WERI-Rb-1 (cell line): ENCODE data around the gene TDRD3.
"Not testable (repeated sequence)": the region's sequence is repeated elsewhere in the genome, so short reads cannot be mapped to it uniquely, and the experiment has no call there.

Experiments used
- DNase-seq: peaks from one replicate; pipeline ENCODE4 v3.0.0-alpha.2; 2020
- H3K27ac ChIP-seq: fragments of 250-450 bp; sonication (Bioruptor Pico); 2 replicates; pipeline ENCODE4 v1.5.1; 2020; ENCODE audit warnings: mild to moderate bottlenecking, moderate library complexity
- H3K27me3 ChIP-seq: fragments of 250-450 bp; sonication (Bioruptor Pico); 2 replicates; pipeline ENCODE4 v1.5.1; 2021; ENCODE audit warnings: mild to moderate bottlenecking, low read depth, moderate library complexity; ENCODE audit not compliant: insufficient read depth, severe bottlenecking
- H3K36me3 ChIP-seq: fragments of 250-450 bp; sonication (Bioruptor Pico); 2 replicates; pipeline ENCODE4 v1.5.1; 2020; ENCODE audit warnings: mild to moderate bottlenecking, moderate library complexity
- H3K4me3 ChIP-seq: 2 replicates; pipeline ENCODE4 v1.5.1; 2011; ENCODE audit warnings: low read depth, mild to moderate bottlenecking, control low read depth, low read length
- H3K9me3 ChIP-seq: fragments of 250-450 bp; sonication (Bioruptor Pico); 2 replicates; pipeline ENCODE4 v1.5.1; 2021; ENCODE audit warnings: mild to moderate bottlenecking, moderate library complexity; ENCODE audit not compliant: severe bottlenecking
- TF ChIP-seq, protein P1 (sequence below): IDR thresholded peaks from 2 replicates; pipeline ENCODE4 v1.5.1; 2011; ENCODE audit warnings: low read depth, mild to moderate bottlenecking, control low read depth, inconsistent platforms, low read length

The TDRD3 gene

DNA sequence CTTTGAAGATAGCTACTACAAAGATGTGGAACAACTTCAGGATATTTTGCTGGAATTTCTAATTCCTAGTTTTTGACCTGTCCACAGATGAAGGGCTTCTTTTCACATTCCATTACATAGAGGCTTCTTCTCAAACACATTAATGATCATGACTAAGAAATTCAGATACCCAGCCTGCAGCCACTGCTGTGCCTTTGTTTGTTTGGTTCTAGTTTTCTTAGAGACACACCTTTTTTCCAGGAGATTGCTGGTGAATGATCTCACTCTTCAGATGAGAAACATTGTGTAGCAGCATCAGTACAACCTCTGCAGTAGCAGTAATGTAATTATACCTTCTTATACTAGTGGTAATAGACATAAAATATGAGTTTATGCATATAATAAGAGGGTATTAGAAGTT, 5.0 kb downstream of the TDRD3 start:
- TF ChIP-seq, protein P1, sequence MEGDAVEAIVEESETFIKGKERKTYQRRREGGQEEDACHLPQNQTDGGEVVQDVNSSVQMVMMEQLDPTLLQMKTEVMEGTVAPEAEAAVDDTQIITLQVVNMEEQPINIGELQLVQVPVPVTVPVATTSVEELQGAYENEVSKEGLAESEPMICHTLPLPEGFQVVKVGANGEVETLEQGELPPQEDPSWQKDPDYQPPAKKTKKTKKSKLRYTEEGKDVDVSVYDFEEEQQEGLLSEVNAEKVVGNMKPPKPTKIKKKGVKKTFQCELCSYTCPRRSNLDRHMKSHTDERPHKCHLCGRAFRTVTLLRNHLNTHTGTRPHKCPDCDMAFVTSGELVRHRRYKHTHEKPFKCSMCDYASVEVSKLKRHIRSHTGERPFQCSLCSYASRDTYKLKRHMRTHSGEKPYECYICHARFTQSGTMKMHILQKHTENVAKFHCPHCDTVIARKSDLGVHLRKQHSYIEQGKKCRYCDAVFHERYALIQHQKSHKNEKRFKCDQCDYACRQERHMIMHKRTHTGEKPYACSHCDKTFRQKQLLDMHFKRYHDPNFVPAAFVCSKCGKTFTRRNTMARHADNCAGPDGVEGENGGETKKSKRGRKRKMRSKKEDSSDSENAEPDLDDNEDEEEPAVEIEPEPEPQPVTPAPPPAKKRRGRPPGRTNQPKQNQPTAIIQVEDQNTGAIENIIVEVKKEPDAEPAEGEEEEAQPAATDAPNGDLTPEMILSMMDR: no peak

GRCh38 chr13:60407095-60407494, 10.1 kb downstream of the TDRD3 start:
- H3K4me3 ChIP-seq: no peak overlapping the region
- no peak overlapping the region for H3K27ac ChIP-seq
- TF ChIP-seq, protein P1: no peak
- DNase-seq: no peak
- no peaks in the 10 kb centered on the region for H3K36me3 ChIP-seq
- H3K27me3 ChIP-seq: no peaks in the 10 kb centered on the region
- no peaks in the 10 kb centered on the region for H3K9me3 ChIP-seq

More for the DNA sequence above, 5.0 kb downstream of the TDRD3 start:
- Histone ChIP-seq H3K36me3 (no peaks in the 10 kb centered on the region), H3K27me3 (no peaks in the 10 kb centered on the region), H3K27ac (no peak overlapping the region), H3K4me3 (no peak overlapping the region), H3K9me3 (no peaks in the 10 kb centered on the region)
- DNase-seq: no peak

DNA sequence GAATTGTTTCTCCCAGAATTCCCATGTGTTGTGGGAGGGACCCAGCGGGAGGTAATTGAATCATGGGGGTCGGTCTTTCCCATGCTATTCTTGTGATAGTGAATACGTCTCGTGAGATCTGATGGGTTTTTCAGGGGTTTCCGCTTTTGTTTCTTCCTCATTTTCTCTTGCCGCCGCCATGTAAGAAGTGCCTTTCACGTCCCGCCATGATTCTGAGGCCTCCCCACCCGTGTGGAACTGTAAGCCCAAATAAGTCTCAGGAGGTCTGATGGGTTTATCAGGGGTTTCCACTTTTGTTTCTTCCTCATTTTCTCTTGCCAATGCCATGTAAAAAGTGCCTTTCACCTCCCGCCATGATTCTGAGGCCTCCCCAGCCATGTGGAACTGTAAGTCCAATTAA, 10.8 kb downstream of the TDRD3 start:
- not testable (repeated sequence) for H3K27ac ChIP-seq, DNase-seq, H3K27me3 ChIP-seq, H3K9me3 ChIP-seq, H3K4me3 ChIP-seq, H3K36me3 ChIP-seq

- DNase-seq, H3K27me3 ChIP-seq, H3K36me3 ChIP-seq, H3K27ac ChIP-seq, H3K4me3 ChIP-seq, H3K9me3 ChIP-seq: not testable (repeated sequence)
Observed at GRCh38 chr13:60409574-60410292, 12.7 kb downstream of the TDRD3 start.

DNA sequence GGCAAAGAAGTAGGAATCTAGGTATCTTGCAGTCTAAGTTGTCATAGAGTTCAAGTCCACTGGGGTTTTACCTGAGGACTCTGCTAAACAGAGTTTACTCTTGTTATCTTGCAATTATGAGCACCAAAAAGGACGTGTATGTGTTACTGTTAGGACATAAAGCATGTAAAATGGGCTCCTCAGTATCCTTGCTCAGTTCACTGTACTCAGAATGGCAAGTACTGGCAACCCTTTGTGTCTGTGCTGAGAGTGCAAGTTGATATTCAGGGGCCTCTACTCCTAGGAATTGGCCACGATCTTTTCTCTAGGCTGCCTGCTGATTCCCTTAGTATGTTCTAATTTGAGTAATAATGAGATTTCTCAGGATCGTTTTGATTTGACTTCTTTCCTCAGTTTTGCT, 13.3 kb downstream of the TDRD3 start:
- Histone ChIP-seq H3K4me3 (no peak overlapping the region), H3K27ac (no peak overlapping the region), H3K27me3 (no peaks in the 10 kb centered on the region), H3K36me3 (no peaks in the 10 kb centered on the region), H3K9me3 (no peaks in the 10 kb centered on the region)
- DNase-seq: no peak
- TF ChIP-seq, protein P1: no peak

DNA sequence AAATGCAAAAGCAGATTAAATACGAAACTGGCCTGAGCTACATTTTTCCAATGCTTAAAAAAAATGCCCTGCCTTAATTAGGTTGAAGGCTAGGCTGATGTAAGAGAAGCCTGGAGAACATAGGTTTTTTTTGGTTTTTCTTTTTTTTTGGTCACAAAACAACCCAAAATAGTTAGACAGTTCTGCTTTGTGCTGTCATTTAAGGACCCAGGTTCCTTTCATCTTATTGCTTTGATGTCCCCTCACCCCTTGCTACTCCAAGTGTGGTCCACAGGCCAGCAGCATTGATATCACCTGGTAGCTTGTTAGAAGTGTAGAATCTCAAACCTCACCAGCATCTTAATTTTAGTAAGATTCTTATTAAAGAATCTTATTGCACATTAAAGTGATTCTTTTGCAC, 14.4 kb downstream of the TDRD3 start:
- Histone ChIP-seq H3K9me3 (no peaks in the 10 kb centered on the region), H3K4me3 (no peak overlapping the region), H3K27ac (no peak overlapping the region), H3K27me3 (no peaks in the 10 kb centered on the region), H3K36me3 (no peaks in the 10 kb centered on the region)
- TF ChIP-seq, protein P1: no peak
- DNase-seq: no peak

GRCh38 chr13:60411983-60412382, 15.0 kb downstream of the TDRD3 start:
- Histone ChIP-seq H3K27me3 (no peaks in the 10 kb centered on the region), H3K36me3 (no peaks in the 10 kb centered on the region), H3K4me3 (no peak overlapping the region), H3K27ac (no peak overlapping the region), H3K9me3 (no peaks in the 10 kb centered on the region)
- TF ChIP-seq, protein P1: no peak
- DNase-seq: no peak
